HG02588 (cell line): Measurements from ENCODE around the gene OSBPL10.

Experiments
- ATAC-seq: cut with Tn5 transposase; IDR thresholded peaks from one replicate; pipeline ENCODE4 v1.9.1; 2021; ENCODE audit warnings: mild to moderate bottlenecking, moderate library complexity; ENCODE audit not compliant: unreplicated experiment

Gene OSBPL10

DNA sequence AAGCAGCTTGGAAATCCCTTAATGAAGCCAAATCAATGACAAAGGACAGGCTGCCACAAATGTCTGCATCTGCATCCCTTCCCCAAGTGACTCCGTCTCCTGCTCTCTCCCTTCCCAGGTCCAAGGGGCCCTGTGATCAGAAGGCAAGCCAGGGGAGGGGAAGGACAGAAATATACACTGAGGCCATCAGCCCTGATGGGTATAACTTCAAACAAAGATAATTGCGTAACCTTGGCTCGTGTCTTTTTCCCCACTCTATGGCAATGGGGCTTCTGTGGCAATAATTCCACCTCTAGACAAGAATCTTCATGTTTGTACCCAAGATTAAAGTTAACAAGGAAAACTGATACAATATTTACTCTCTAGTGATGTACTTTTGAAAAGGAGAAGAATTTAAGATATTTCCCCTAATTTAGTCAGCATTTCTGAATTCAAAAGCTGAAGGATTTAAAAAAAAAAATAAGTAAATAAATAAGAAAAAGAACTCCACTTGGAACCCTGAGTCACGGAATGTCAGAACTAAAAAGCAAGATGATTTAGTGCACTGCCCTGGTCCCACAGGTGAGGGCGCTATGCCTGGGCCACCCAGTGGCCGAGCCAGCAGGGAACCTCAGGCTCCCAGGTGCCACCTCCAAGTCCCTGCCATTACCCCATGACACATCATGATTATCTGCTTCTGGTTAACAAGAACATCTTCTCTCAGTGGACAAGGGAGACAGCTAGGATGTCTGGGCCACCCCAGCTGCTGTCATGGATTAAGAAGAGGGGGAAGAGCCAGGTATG is 293.9 kb downstream of the OSBPL10 start:
- no peak for ATAC-seq

DNA sequence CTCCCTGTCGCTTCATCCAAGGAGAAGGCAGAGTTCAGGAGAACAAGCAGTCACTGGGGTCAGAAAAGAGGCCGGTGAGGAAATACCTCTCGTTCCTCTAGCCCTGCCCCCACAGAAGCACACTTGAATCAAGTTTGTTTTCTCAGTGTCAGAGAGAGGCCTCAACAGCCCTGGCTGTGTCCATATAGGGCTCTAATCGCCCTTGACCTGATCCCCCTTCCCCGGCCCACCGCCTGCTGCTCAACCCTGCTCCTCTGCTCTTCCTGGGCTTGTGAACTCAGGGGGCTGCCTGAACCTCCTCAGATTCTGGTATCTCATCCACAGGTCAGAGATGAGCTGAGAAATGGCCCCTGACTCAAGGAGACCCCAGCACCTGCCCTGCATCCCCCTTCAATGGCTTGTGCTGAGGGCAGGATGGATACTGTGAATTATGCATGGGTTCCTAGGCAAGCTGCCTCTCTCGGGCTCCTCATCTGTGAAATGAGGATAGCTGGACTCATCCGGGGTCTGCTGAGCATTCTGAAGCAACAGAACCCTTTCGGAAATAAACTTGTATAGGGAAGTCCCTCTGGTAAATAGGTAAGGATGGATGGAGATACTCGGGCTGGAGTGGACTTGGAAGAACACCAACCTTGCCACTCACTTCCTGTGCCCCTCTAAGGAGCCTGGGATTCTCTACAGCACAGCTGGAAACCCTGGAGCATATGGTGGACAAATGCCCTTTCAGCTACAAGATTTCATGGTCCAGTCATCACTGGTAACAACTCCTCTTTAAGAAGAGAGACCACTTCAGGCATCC is 300.8 kb downstream of the OSBPL10 start:
- no peak for ATAC-seq

DNA sequence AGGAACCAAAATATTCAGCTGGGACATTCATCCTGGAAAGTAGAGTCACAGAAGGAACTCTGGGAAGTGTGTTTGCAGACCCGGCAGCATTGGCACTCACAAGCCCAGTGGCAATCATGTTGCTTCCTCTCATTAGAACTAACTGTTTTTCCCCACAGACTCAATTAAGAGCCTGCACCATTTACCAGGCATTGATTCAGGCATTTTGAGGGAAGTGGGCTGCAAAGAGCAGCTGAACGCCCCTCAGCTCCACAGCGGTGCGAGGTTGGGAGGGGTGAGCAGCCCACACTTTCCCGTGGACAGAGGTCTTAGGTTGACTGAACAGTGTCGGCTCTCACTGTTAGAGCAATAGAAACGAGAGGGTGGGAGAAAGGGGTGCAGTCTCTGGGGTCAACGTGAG is 304.5 kb downstream of the OSBPL10 start:
- no peak for ATAC-seq

DNA sequence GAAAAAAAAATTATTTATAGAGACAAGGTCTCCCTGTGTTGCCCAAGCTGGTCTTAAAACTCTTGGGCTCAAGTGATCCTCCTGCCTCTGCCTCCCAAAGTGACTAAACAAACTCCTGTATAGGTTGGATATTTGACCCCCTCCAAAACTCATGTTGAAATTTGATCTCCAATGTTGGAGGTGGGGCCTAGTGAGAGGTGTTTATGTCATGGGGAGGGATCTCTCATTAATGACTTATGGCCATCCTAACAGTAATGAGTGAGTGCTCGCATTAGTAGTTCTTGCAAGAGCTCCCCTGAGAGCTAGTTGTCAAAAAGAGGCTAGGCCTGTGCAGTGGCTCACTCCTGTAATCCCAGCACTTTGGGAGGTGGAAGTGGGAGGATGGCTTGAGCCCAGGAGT is 307.1 kb downstream of the OSBPL10 start:
- no peak for ATAC-seq

DNA sequence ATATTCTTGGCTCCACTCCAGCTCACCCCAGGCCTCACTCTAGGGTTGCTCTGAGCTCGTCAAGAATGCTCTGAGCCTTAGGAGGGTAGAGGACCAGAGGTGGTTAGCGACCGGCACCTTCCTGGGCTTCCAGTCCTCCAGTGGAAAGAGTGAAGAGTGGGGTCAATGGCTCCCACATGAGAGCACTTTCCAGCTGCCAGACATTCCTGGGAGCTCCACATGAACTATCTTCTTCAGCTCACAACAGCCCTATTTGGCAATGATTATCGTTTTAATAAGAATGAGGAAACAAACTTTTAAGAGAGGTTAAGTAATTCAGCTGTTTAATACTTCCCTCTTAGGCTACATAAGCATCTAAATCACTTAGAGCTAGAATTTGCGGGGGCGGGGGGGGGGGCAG is 309.1 kb downstream of the OSBPL10 start:
- ATAC-seq, result no peak

DNA sequence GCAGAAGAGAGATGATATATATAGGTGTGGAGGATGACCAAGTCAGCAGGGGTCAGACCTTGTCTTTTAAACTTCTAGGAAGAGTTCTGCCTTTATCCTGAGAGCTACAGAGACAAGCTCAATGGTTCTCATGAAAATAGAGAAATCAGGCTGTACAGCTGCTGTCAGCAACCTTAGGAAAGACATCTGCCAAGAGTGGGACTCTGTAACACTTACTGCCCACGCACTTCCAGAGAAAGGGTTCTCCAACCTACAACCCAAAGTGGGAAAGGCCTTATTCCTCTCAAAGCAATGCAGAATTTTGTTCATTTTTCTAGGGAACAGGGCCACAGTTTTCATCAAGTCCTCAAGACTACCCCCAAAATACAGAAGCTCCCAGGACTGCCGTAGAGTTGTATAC is 309.6 kb downstream of the OSBPL10 start:
- no peak for ATAC-seq

DNA sequence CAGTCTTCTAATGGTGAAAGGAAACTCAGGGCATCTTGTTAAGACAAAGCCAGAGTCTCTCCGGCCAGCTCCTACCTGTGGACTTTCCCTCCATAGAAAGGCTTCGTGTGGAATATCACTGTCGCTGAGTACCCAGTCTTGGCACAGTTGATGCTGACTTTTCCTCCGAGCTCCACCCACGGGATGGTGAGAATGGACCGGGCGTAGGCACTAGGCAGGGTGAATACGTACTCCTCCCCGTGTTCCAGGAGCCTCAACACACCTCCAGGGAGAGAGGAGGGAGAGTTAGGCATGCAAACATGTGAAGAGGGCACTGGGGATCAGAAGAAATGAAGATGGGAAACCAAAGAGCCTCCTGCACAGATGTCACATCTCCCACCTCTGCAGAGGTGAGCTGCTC is 310.3 kb downstream of the OSBPL10 start:
- no peak for ATAC-seq

DNA sequence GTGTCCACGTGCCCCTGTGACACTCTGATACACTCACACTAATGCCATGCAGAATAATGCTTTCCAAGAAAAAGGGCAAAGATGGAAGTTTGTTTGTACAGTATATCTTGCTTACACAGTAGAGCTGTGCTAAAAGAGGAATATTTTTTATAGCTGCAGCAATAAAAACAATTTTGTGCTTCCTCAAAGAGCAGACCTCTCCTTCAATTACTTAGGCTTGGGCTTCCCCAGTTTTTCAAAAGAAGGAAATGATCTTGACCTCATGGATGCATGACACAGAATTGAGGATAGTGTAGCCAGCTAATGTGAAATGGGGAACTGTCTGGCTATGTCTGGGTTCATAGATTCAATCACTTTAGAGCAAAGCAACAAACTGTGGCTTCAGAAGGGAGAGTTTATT is 310.9 kb downstream of the OSBPL10 start:
- ATAC-seq, result no peak

DNA sequence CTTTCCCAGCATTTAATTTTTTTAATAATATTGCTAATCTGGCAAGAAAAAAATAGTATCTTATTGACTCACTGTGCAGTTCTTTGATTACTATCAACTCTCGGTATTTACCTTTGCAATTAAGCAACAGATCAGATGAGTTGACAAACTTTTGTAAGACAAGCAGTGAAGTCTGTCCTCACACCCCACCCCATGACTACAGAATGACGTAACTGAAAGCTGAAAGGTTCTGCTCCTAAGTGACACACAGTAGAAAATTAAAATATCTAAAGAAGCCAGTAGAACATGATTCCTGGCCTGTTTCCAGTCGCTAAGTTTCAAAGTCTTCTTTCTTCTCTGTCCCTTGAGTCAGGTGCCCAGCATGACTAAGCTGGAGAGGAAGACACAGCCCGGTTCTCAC is 312.8 kb downstream of the OSBPL10 start:
- no peak for ATAC-seq

DNA sequence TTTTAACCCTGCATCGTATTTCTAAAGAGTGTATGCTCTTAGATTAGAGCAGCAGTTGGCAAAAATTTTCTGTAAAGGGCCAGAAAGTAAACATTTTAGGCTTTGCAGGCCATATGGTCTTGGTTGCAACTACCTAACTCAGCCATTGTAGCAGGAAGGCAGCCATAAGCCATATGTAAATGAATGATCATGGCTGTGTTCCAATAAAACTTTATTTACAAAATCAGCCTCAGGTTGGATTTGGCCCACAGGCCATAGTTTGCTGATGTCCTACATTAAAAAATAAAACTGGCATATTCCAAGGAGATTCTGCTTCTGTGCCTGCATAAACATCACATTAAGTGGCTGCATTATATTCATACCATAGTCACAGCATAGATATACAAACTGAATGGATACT is 313.5 kb downstream of the OSBPL10 start:
- ATAC-seq, result no peak

DNA sequence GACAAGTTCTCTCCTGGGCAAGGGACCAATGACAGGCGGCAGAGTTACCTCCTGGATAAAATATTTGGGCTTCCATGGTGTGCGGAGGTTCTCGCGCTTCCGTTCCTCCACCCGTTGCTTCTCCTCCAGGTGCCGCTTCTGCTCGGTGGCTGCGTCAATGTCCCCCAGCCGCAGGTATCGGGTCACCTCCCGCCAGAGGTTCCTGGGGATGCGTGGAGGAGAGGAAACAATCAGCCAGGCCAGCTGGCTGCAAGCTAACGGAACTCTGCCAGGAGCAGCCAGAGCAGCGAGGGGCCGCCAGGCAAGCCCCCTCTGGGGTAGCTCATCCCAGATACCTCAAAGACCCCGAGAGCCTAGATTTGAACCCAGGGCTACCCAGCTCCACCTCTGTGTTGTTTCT is 317.0 kb downstream of the OSBPL10 start:
- no peak for ATAC-seq

DNA sequence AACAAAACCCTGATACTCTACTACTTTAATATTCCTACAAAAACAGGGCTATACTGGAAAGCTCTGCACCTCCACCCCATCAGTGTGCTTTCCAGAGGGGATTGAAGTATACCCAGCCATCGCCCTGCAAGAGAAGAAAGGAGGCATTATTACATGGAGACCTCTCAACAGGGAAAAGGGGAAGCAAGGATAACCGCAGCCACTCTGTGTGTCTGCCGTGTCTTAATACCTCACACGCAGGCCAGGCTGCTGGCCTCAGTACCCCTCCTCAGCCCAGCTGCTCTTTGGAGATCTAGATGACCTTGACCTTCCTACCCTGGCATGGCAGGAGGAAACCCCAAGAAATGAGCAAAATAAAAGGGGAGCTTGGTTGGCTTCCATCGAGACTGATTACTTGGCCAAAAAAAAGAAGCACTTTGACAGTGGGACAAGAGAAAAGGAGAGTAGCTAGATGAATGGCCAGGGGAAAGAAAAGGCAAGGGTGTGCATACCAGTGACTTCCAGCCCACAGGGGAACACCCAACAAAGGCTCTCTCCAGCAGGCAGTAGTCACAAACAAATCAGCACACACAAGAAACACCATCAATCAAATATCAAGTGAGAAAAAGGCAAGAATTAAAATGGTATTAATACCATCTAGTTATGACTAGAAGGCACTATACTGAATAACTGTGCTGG is 318.9 kb downstream of the OSBPL10 start:
- no peak for ATAC-seq

DNA sequence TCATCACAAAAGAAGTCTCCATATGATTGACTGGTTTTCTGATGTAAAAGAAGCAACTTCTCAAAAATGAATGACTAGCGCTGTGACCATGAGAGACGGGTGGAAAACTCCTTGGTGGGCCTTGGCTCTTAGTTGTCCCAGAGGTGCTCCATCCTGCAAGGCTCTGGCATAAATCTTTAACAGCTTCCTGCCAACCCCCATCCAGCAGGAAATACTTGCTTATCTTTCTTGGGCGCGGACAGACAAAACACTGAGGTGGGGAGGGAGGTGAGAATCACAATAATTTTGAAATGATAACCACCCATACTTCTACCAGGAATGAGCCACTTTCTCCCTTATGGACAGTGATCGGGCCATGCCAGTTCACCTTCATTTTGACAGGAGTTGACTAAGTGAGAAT is 319.8 kb downstream of the OSBPL10 start:
- ATAC-seq, result no peak

DNA sequence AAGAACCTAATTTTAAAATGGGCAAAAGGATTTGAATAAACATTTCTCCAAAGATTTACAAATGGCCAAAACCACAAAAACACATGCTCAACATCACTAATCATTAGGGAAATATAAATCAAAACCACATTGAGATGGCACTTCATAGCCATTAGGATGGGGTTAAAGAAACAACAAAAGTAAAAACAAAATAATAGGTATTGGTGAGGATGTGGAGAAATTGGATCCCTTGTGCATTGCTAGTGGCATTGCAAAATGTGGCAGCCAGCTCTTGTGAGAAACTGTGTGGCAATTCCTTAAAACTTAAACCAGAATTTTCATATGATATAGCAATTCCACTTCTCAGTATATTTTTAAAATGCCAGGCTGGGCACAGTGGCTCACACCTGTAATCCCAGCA is 321.8 kb downstream of the OSBPL10 start:
- ATAC-seq, result no peak

DNA sequence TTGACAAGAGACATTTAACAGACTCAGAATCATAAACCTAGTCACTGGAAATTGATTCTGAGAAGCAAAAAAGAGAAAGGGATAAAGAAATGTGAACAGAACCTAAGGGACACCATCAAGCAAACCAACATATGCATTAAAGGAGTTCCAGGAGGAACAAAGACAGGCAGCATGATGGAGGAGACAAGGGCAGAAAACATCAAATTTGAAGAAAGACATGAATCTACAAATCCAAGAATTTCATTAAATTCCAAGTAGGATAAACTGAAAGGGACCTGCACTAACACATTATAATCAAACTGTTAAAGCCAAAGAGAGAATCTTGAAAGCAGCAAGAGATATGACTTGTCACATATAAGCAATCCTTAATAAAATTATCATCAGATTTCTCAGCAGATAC is 326.1 kb downstream of the OSBPL10 start:
- no peak for ATAC-seq

DNA sequence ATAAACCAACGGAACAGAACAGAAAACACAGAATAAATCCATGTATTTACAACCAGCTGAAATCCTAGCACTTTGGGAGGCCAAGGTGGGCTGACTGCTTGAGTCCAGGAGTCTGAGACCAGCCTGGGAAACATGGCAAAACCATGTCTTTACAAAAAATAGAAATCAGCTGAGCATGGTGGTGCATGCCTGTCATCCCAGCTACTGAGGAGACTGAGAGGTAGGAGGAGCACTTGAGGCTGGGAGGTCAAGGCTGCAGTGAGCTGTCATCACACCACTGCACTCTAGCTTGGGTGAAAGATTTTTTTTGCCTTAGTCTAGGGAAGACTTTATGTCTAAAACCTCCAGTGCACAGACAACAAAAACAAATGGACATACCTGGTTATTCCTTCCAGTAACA is 327.6 kb downstream of the OSBPL10 start:
- no peak for ATAC-seq

DNA sequence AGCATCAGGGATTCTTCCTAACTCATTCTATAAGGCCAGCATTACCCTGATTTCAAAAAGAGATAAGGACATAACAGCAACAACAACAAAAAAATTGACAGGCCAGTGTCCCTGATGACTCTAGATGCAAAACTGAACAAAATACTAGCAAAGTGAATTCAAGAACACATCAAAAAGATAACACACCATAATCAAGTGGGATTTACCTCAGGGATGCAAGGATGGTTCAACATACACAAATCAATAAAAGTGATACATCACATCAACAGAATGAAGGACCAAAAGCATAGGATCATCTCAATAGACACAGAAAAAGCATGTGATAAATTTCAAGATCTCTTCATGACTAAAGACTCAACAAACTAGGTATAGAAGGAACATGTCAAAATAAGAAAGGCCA is 328.8 kb downstream of the OSBPL10 start:
- no peak for ATAC-seq

DNA sequence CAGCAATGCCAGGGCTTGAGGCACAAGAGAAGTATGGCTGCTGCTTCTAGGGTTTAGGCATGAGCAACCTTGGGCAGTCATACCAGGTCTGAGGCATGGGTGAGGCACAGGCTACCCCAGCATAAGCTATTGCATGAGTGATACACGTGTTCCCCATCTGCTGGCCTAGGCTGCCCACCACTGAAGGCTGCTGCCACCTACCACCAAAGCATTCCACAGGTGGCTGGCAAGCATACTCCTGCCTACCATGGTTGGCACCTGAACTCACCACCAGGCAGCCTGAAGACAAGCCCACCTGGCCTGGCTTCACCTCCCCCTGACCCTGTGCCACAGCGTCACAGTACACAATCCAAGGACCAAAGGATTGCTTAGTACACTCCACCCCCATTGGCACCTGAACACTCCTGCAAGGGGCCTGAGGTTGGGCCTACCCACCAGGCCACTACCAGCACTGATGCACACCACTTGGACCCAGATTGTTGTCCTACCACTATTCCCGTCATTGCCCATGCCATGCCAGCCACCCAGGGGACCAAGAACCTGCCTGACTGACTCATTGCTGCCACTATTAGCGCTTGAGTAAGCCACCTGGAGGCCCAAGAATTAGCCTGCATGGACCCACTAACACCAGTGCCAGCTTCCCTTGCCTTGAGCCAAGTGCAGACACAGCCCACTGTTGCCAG is 332.6 kb downstream of the OSBPL10 start:
- no peak for ATAC-seq

DNA sequence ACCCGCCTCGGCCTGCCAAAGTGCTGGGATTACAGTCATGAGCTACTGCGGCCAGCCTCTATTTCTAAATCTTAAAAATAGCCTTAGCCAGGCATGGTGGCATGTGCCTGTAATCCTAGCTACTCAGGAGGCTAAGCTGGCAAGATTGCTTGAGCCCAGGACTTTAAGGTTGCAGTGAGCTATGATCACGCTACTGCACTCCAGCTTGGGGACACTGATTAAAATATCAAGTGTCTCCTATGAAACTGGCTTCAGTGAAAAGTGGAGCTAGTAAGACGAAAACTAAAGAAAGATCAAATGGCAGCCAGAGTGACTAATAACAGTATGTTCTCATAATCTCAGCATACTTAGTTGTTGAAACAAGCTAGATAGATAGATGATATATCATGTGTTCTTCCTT is 335.8 kb downstream of the OSBPL10 start:
- ATAC-seq, result no peak

DNA sequence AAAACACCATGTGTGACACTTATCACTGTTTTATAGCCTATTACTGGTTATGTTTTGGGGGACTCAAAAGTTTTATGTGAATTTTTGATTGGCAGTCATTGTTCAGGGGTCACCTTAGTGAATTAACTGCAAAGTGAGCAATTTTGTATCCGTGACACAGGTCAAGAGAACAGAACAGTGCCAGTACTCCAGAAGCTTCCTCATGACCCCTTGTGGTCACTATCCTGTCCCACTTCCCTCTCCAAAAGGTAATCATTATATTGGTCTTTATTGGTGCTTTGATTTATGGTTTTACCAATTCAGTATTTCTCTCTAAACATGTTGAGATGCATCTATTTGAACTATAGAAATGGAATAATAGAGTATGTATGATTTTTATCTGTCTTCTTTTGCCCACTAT is 341.2 kb downstream of the OSBPL10 start:
- no peak for ATAC-seq

DNA sequence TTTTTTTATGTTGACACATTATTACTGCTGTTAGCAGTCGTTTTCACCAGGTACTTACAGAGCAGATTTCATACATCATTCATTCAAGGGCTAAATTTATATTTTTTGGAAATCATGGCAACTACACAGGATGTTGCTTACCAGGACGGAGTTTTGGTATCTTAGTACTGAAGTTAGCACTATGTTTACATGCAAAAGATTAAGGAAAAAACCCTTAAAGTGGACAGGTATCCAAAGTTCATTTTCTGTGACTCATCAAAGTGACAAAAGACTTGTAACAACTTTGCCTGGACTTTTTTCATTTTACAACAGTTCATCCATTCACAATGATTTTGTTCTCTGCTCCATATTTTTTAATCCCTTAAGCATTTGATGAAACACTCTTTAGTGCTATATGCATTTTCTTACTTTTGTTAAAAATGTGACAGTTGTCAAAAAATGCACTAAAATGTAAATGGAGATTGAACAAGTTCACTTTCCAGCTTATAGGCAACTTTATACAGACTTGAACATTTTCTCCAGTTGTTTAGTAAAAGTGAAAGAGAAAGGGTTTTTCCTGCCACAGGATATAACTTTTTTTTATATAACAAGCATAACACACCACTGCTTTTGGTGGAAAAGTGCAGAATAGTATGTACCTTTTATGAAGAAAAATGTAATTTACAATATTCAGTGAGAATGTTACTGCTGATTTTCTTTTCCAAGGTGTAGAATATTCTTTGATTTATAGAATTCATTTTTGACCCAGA is 344.2 kb downstream of the OSBPL10 start:
- no peak for ATAC-seq
